Measurements from ENCODE around the gene ZNF785. TPM values are rescaled to one million over a fixed set of nuclear protein-coding genes. Genes with fewer than 3 reads are reported as not detected.

ZNF785 gene
- total and polyA plus RNA-seq, 2 experiments from 2014 or later, result 4.9 to 7.1 TPM

GRCh38 chr16:30600215-30600614 lies 14.7 kb upstream of the ZNF785 start:
- Histone ChIP-seq H3K4me1 (ENCODE audit: insufficient read depth) (no peaks in the 10 kb centered on the region), H4K20me1 (replicated peaks; ENCODE audit: insufficient read depth) (0 out of 2 replicates have a peak, but pooled peaks cover 3% of the 10 kb centered on the region), H3K4me3 (no peak overlapping the region), H3K79me2 (replicated peaks; ENCODE audit: insufficient read depth) (no peaks in the 10 kb centered on the region), H3F3A (replicated peaks; ENCODE audit: low read depth) (peaks cover 3% of the 10 kb centered on the region; the same call in 1 of the 2 replicates), H3K9me2 (ENCODE audit: insufficient read depth) (no peaks in the 10 kb centered on the region), H3K27me3 (ENCODE audit: insufficient read depth) (no peaks in the 10 kb centered on the region), H3K4me2 (no peak overlapping the region), H3K36me3 (ENCODE audit: insufficient read depth) (0 out of 2 replicates have a peak, but pooled peaks cover 3% of the 10 kb centered on the region), H3K27ac (ENCODE audit: low read depth) (no peak overlapping the region), H2AFZ (no peak overlapping the region)
- H3K9me3 Mint-ChIP-seq, result peaks cover 6% of the 10 kb centered on the region; the same call in 2 of the 3 replicates
- no peak overlapping the region for H3K4me3 Mint-ChIP-seq
- H3K4me1 Mint-ChIP-seq, result no peaks in the 10 kb centered on the region
- peaks cover 28% of the 10 kb centered on the region for H3K36me3 Mint-ChIP-seq (ENCODE audit: low read depth)
- no peak overlapping the region for H3K27ac Mint-ChIP-seq
- TF ChIP-seq STAT1 (IDR thresholded peaks at IDR 0.05; ENCODE audit: unreplicated experiment), result no peak
- no peak for TF ChIP-seq NANOG (IDR thresholded peaks at IDR 0.05; ENCODE audit: borderline replicate concordance)
- no peak for TF ChIP-seq ZNF331 (CRISPR knock-in tag; IDR thresholded peaks at IDR 0.05; ENCODE audit: low read depth)
- no peak for TF ChIP-seq POLR2AphosphoS5 (IDR thresholded peaks at IDR 0.05; ENCODE audit: low read depth)
- no peak for TF ChIP-seq CREB1 (CRISPR knock-in tag; IDR thresholded peaks at IDR 0.05; ENCODE audit: low read depth)
- TF ChIP-seq ZNF462 (CRISPR knock-in tag; IDR thresholded peaks at IDR 0.05), result no peak
- TF ChIP-seq ZNF114 (CRISPR knock-in tag; IDR thresholded peaks at IDR 0.05), result no peak
- DNase-seq (ENCODE audit: low spot score) (no peak), ATAC-seq (no peak)
- H3K27me3 Mint-ChIP-seq (ENCODE audit: insufficient read depth, low read depth, poor library complexity), result peaks cover 8% of the 10 kb centered on the region

- H3K27ac Mint-ChIP-seq, result no peak overlapping the region
- Histone ChIP-seq H2AFZ (no peak overlapping the region), H3K4me3 (no peak overlapping the region), H3K79me2 (replicated peaks; ENCODE audit: insufficient read depth) (no peaks in the 10 kb centered on the region), H3K36me3 (ENCODE audit: insufficient read depth) (no peaks in the 10 kb centered on the region), H3K4me1 (ENCODE audit: insufficient read depth) (no peaks in the 10 kb centered on the region), H3K9me2 (ENCODE audit: insufficient read depth) (no peaks in the 10 kb centered on the region), H4K20me1 (replicated peaks; ENCODE audit: insufficient read depth) (0 out of 2 replicates have a peak, but pooled peaks cover 7% of the 10 kb centered on the region), H3K27ac (ENCODE audit: low read depth) (no peak overlapping the region), H3K27me3 (ENCODE audit: insufficient read depth) (no peaks in the 10 kb centered on the region), H3F3A (replicated peaks; ENCODE audit: low read depth) (0 out of 2 replicates have a peak, but pooled peaks cover 3% of the 10 kb centered on the region), H3K4me2 (no peak overlapping the region)
- no peak overlapping the region for H3K4me3 Mint-ChIP-seq
- H3K9me3 Mint-ChIP-seq, result no peaks in the 10 kb centered on the region
- H3K4me1 Mint-ChIP-seq, result no peaks in the 10 kb centered on the region
- DNase-seq (ENCODE audit: low spot score) (no peak), ATAC-seq (no peak)
- H3K36me3 Mint-ChIP-seq (ENCODE audit: low read depth), result peaks cover 10% of the 10 kb centered on the region
- H3K27me3 Mint-ChIP-seq (ENCODE audit: insufficient read depth, low read depth, poor library complexity), result no peaks in the 10 kb centered on the region
- TF ChIP-seq ETS1 (IDR thresholded peaks at IDR 0.05), result no peak
- TF ChIP-seq NANOG (IDR thresholded peaks at IDR 0.05; ENCODE audit: borderline replicate concordance), result no peak
- no peak for TF ChIP-seq ZNF331 (CRISPR knock-in tag; IDR thresholded peaks at IDR 0.05; ENCODE audit: low read depth)
- no peak for TF ChIP-seq CREB1 (CRISPR knock-in tag; IDR thresholded peaks at IDR 0.05; ENCODE audit: low read depth)
- no peak for TF ChIP-seq ZNF114 (CRISPR knock-in tag; IDR thresholded peaks at IDR 0.05)
- no peak for TF ChIP-seq JUNB (IDR thresholded peaks at IDR 0.05; ENCODE audit: unreplicated experiment)
- TF ChIP-seq EZH2 (IDR thresholded peaks at IDR 0.05; ENCODE audit: low read depth, unreplicated experiment), result no peak
- no peak for TF ChIP-seq EZH2phosphoT487 (IDR thresholded peaks at IDR 0.05; ENCODE audit: unreplicated experiment)
Observed at GRCh38 chr16:30592871-30593270, 7.4 kb upstream of the ZNF785 start.
